Upper lobe of left lung (tissue), 4 donors: ENCODE results near the gene SEL1L.

ENCODE experiments used
- POLR2A ChIP-seq, 4 donors: fragments of 450-650 bp; IDR thresholded peaks; one replicate each; pipeline ENCODE4 v1.5.1; 2016 to 2017; ENCODE audit warnings: antibody characterized with exemption in 4 of 4, mild to moderate bottlenecking in 2 of 4
- TF ChIP-seq, protein P1 (sequence below), 6 experiments: fragments of 450-650 bp in 4 of 6; fragments of 200-600 bp in 2 of 6; sonication (generic) in 2 of 6; IDR thresholded peaks; one replicate each; pipeline ENCODE4 v1.5.1; 2016 to 2019; ENCODE audit warnings: antibody characterized with exemption in 6 of 6

- TF ChIP-seq, protein P1, sequence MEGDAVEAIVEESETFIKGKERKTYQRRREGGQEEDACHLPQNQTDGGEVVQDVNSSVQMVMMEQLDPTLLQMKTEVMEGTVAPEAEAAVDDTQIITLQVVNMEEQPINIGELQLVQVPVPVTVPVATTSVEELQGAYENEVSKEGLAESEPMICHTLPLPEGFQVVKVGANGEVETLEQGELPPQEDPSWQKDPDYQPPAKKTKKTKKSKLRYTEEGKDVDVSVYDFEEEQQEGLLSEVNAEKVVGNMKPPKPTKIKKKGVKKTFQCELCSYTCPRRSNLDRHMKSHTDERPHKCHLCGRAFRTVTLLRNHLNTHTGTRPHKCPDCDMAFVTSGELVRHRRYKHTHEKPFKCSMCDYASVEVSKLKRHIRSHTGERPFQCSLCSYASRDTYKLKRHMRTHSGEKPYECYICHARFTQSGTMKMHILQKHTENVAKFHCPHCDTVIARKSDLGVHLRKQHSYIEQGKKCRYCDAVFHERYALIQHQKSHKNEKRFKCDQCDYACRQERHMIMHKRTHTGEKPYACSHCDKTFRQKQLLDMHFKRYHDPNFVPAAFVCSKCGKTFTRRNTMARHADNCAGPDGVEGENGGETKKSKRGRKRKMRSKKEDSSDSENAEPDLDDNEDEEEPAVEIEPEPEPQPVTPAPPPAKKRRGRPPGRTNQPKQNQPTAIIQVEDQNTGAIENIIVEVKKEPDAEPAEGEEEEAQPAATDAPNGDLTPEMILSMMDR (IDR thresholded peaks at IDR 0.05), result peak in 1 of 6 experiments; percentile 8
- no peak for TF ChIP-seq POLR2A (IDR thresholded peaks at IDR 0.05)
Measured at GRCh38 chr14:81565441-81566290, 32.0 kb upstream of the SEL1L start.
